CD14-positive monocyte (primary cell): ENCODE measurements around the gene WDR45. TPM values are rescaled to one million over a fixed set of nuclear protein-coding genes. Genes with fewer than 3 reads are reported as not detected.

Source experiments
- DNase-seq, 3 donors: peaks; one replicate each; pipeline ENCODE4 v3.0.0-alpha.2; 2011 to 2022
- H2AFZ ChIP-seq: 2 replicates; pipeline ENCODE4 v1.6.0; 2012; ENCODE audit warnings: mild to moderate bottlenecking, low read depth, low read length, inconsistent platforms; ENCODE audit not compliant: insufficient read depth, poor library complexity, severe bottlenecking
- H3K27ac ChIP-seq, 2 donors: 1 replicate in 1 of 2; 2 replicates in 1 of 2; pipeline ENCODE4 v1.5.1; 2012 to 2013; ENCODE audit warnings: low read length in 2 of 2, control low read depth in 1 of 2, inconsistent platforms in 1 of 2, low read depth in 1 of 2, mild to moderate bottlenecking in 1 of 2
- H3K27me3 ChIP-seq, 2 donors: one replicate each; pipeline versions ENCODE4 v1.6.0 to v1.6.1; 2011 to 2013; ENCODE audit warnings: low read length in 2 of 2; ENCODE audit not compliant: control insufficient read depth in 2 of 2, insufficient read depth in 2 of 2
- H3K36me3 ChIP-seq, 2 donors: replicated peaks in 1 of 2; 1 replicate in 1 of 2; 2 replicates in 1 of 2; pipeline versions ENCODE4 v1.5.1 to v1.6.1; 2012 to 2013; ENCODE audit warnings: low read length in 2 of 2, control low read depth in 1 of 2, inconsistent platforms in 1 of 2, mild to moderate bottlenecking in 1 of 2; ENCODE audit not compliant: insufficient read depth in 2 of 2, control insufficient read depth in 1 of 2
- H3K4me1 ChIP-seq, 2 donors: 1 replicate in 1 of 2; 2 replicates in 1 of 2; pipeline versions ENCODE4 v1.5.1 to v1.6.1; 2012 to 2013; ENCODE audit warnings: low read length in 2 of 2, control low read depth in 1 of 2, inconsistent platforms in 1 of 2, mild to moderate bottlenecking in 1 of 2, moderate library complexity in 1 of 2; ENCODE audit not compliant: insufficient read depth in 2 of 2, control insufficient read depth in 1 of 2
- H3K4me2 ChIP-seq: replicated peaks from 2 replicates; pipeline ENCODE3; 2012; ENCODE audit warnings: low read length, moderate library complexity, mild to moderate bottlenecking; ENCODE audit not compliant: poor library complexity, severe bottlenecking; ENCODE audit errors: extremely low read depth
- H3K4me3 ChIP-seq, 3 experiments: fragments of 200-600 bp in 1 of 3; sonication (generic) in 1 of 3; replicated peaks in 1 of 3; 1 replicate in 2 of 3; 2 replicates in 1 of 3; pipeline ENCODE4 v1.5.1; 2011 to 2013; ENCODE audit warnings: low read length in 3 of 3, mild to moderate bottlenecking in 3 of 3, control low read depth in 2 of 3, low read depth in 2 of 3, inconsistent platforms in 1 of 3, moderate library complexity in 1 of 3
- H3K79me2 ChIP-seq: 2 replicates; pipeline ENCODE4 v1.6.0; 2012; ENCODE audit warnings: mild to moderate bottlenecking, control low read depth, inconsistent platforms, low read length, moderate library complexity; ENCODE audit not compliant: insufficient read depth
- H3K9ac ChIP-seq: 2 replicates; pipeline ENCODE4 v1.6.0; 2017; ENCODE audit warnings: low read length, mild to moderate bottlenecking; ENCODE audit not compliant: insufficient read depth, poor library complexity, severe bottlenecking
- H3K9me3 ChIP-seq, 2 donors: replicated peaks in 1 of 2; 1 replicate in 1 of 2; 2 replicates in 1 of 2; pipeline versions ENCODE4 v1.5.1 to v1.6.1; 2012 to 2013; ENCODE audit warnings: low read length in 2 of 2, control low read depth in 1 of 2; ENCODE audit not compliant: control insufficient read depth in 1 of 2, insufficient read depth in 1 of 2
- H4K20me1 ChIP-seq: 2 replicates; pipeline ENCODE4 v1.6.0; 2012; ENCODE audit warnings: mild to moderate bottlenecking, low read length, control low read depth, moderate library complexity; ENCODE audit not compliant: insufficient read depth
- H3K27ac Mint-ChIP-seq, 7 donors: one replicate each; pipeline ENCODE4 v1.8.0; 2020; ENCODE audit warnings: mild to moderate bottlenecking in 7 of 7, mixed read lengths in 7 of 7, moderate library complexity in 6 of 7, inconsistent platforms in 2 of 7
- H3K27me3 Mint-ChIP-seq, 3 donors: one replicate each; pipeline ENCODE4 v1.8.0; 2021 to 2022; ENCODE audit warnings: low read depth in 3 of 3, mild to moderate bottlenecking in 3 of 3, mixed read lengths in 3 of 3, moderate library complexity in 3 of 3, inconsistent platforms in 1 of 3
- H3K36me3 Mint-ChIP-seq, 2 donors: one replicate each; pipeline ENCODE4 v1.8.0; 2020; ENCODE audit warnings: mixed read lengths in 2 of 2, inconsistent platforms in 1 of 2, mild to moderate bottlenecking in 1 of 2
- H3K4me1 Mint-ChIP-seq: one replicate; pipeline ENCODE4 v1.8.0; 2020; ENCODE audit warnings: mild to moderate bottlenecking, mixed read lengths
- H3K4me3 Mint-ChIP-seq, 2 donors: one replicate each; pipeline ENCODE4 v1.8.0; 2020; ENCODE audit warnings: mild to moderate bottlenecking in 2 of 2, mixed read lengths in 2 of 2, moderate library complexity in 1 of 2
- H3K9me3 Mint-ChIP-seq, 7 donors: one replicate each; pipeline ENCODE4 v1.8.0; 2020 to 2022; ENCODE audit warnings: mixed read lengths in 7 of 7, mild to moderate bottlenecking in 6 of 7, moderate library complexity in 6 of 7, inconsistent platforms in 2 of 7
- WGBS: methylation state at CpG from one replicate; pipeline ENCODE4 v1.1.5; 2013; ENCODE audit warnings: missing lambda C conversion rate; ENCODE audit not compliant: insufficient coverage; 5-methylcytosine and 5-hydroxymethylcytosine counted together
- intact Hi-C, 2 donors: fragments of 100-400 bp; cut with micrococcal nuclease; formaldehyde crosslinking; loops; one replicate each; pipeline versions ENCODE4 v1.15.0 to v1.15.1; 2023
- polyA plus RNA-seq, 3 donors: library from polyadenylated mRNA; depleted of rRNA in 1 of 3; unstranded in 2 of 3; stranded (reverse) in 1 of 3; fragments of 300-500 nt in 2 of 3; fragments of >200 nt in 1 of 3; fragmentation: Illumina TruSeq in 2 of 3; gene quantifications; 1 replicate in 2 of 3; 2 replicates in 1 of 3; pipeline ENCODE4 v1.2.3, GENCODE V29; 2012 to 2021
- TF ChIP-seq, protein P1 (sequence below): fragments of 200-600 bp; IDR thresholded peaks from one replicate; pipeline ENCODE4 v1.8.0; 2022; ENCODE audit warnings: antibody characterized with exemption, mild to moderate bottlenecking

WDR45 gene
- polyA plus RNA-seq, 3 donors, result 83.1 to 207 (median 83.8) TPM

- H3K36me3 Mint-ChIP-seq, result no peaks in the 10 kb centered on the region
- no peak overlapping the region for H2AFZ ChIP-seq
- no peak overlapping the region for H3K27ac Mint-ChIP-seq
- peaks cover 0 to 5% of the 10 kb centered on the region in 2 donors for H3K4me1 ChIP-seq
- no peaks in the 10 kb centered on the region for H4K20me1 ChIP-seq
- H3K27me3 ChIP-seq, result no peaks in the 10 kb centered on the region
- TF ChIP-seq, protein P1, sequence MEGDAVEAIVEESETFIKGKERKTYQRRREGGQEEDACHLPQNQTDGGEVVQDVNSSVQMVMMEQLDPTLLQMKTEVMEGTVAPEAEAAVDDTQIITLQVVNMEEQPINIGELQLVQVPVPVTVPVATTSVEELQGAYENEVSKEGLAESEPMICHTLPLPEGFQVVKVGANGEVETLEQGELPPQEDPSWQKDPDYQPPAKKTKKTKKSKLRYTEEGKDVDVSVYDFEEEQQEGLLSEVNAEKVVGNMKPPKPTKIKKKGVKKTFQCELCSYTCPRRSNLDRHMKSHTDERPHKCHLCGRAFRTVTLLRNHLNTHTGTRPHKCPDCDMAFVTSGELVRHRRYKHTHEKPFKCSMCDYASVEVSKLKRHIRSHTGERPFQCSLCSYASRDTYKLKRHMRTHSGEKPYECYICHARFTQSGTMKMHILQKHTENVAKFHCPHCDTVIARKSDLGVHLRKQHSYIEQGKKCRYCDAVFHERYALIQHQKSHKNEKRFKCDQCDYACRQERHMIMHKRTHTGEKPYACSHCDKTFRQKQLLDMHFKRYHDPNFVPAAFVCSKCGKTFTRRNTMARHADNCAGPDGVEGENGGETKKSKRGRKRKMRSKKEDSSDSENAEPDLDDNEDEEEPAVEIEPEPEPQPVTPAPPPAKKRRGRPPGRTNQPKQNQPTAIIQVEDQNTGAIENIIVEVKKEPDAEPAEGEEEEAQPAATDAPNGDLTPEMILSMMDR, result no peak
- H3K79me2 ChIP-seq, result no peaks in the 10 kb centered on the region
- no peak overlapping the region for H3K9ac ChIP-seq
- H3K4me3 ChIP-seq, result no peak overlapping the region
- WGBS, result 100% methylated on average over 1 of the region's 2 CpGs
- H3K36me3 ChIP-seq, result no peaks in the 10 kb centered on the region
- no peak for DNase-seq
- H3K9me3 ChIP-seq, result no peaks in the 10 kb centered on the region
- no peak overlapping the region for H3K4me3 Mint-ChIP-seq
- peaks cover 0 to 4% (median 0%) of the 10 kb centered on the region in 7 donors for H3K9me3 Mint-ChIP-seq
- no peak overlapping the region for H3K4me2 ChIP-seq
- peaks cover 0 to 2% (median 0%) of the 10 kb centered on the region in 3 donors for H3K27me3 Mint-ChIP-seq
- H3K27ac ChIP-seq, result no peak overlapping the region
- no peaks in the 10 kb centered on the region for H3K4me1 Mint-ChIP-seq
- intact Hi-C loops, result no loop called here
These were observed 13.4 kb downstream of the WDR45 start for GRCh38 chrX:49066278-49066677.

GRCh38 chrX:49064735-49065134 is 15.0 kb downstream of the WDR45 start:
- H3K27ac Mint-ChIP-seq, result no peak overlapping the region

More at GRCh38 chrX:49064735-49065134, 15.0 kb downstream of the WDR45 start:
- H3K27ac ChIP-seq, result no peak overlapping the region
- peaks cover 0 to 5% of the 10 kb centered on the region in 2 donors for H3K4me1 ChIP-seq
- no peak overlapping the region for H3K9ac ChIP-seq
- 100% methylated on average over 1 of the region's 8 CpGs for WGBS
- H3K36me3 Mint-ChIP-seq, result no peaks in the 10 kb centered on the region
- H3K27me3 ChIP-seq, result no peaks in the 10 kb centered on the region
- H3K9me3 Mint-ChIP-seq, result peaks cover 0 to 3% (median 0%) of the 10 kb centered on the region in 7 donors
- H3K79me2 ChIP-seq, result no peaks in the 10 kb centered on the region
- H3K27me3 Mint-ChIP-seq, result peaks cover 0 to 2% (median 0%) of the 10 kb centered on the region in 3 donors
- intact Hi-C loops, result no loop called here
- no peaks in the 10 kb centered on the region for H3K36me3 ChIP-seq
- no peak overlapping the region for H3K4me3 ChIP-seq
- TF ChIP-seq, protein P1, result no peak
- H2AFZ ChIP-seq, result no peak overlapping the region
- no peak overlapping the region for H3K4me2 ChIP-seq
- DNase-seq, result no peak
- H3K4me1 Mint-ChIP-seq, result no peaks in the 10 kb centered on the region
- no peaks in the 10 kb centered on the region for H3K9me3 ChIP-seq
- no peak overlapping the region for H3K4me3 Mint-ChIP-seq
- H4K20me1 ChIP-seq, result no peaks in the 10 kb centered on the region
